KMS-11 (cell line): Measurements from ENCODE around the gene SLC38A10.

Source experiments
- H2AFZ ChIP-seq: fragments of 200-600 bp; sonication (generic); 2 replicates; pipeline ENCODE4 v1.6.1; 2016; ENCODE audit warnings: antibody characterized with exemption, mixed run types, low read depth
- H3K27ac ChIP-seq: fragments of 200-600 bp; sonication (generic); 2 replicates; pipeline ENCODE4 v1.6.1; 2016; ENCODE audit warnings: mild to moderate bottlenecking, mixed run types
- H3K27me3 ChIP-seq: fragments of 200-600 bp; sonication (generic); 2 replicates; pipeline ENCODE4 v1.6.1; 2017; ENCODE audit warnings: mild to moderate bottlenecking, low read depth, mixed run types, moderate library complexity; ENCODE audit not compliant: insufficient read depth
- H3K36me3 ChIP-seq: fragments of 200-600 bp; sonication (generic); 2 replicates; pipeline ENCODE4 v1.6.1; 2017; ENCODE audit warnings: mild to moderate bottlenecking, mixed run types; ENCODE audit not compliant: insufficient read depth
- H3K4me1 ChIP-seq: fragments of 200-600 bp; sonication (generic); 2 replicates; pipeline ENCODE4 v1.6.1; 2016; ENCODE audit warnings: mild to moderate bottlenecking, low read depth, mixed run types; ENCODE audit not compliant: poor library complexity, severe bottlenecking
- H3K4me2 ChIP-seq: fragments of 200-600 bp; sonication (generic); 2 replicates; pipeline ENCODE4 v1.7.0; 2016; ENCODE audit warnings: mild to moderate bottlenecking, mixed run types
- H3K4me3 ChIP-seq: fragments of 200-600 bp; sonication (generic); IDR thresholded peaks from 2 replicates; pipeline ENCODE4 v1.6.1; 2017; ENCODE audit warnings: low read depth, low read length, mixed read lengths; ENCODE audit not compliant: insufficient read depth
- H3K79me2 ChIP-seq: fragments of 200-600 bp; sonication (generic); 2 replicates; pipeline ENCODE4 v1.6.1; 2016; ENCODE audit warnings: low read depth, mixed run types; ENCODE audit not compliant: insufficient read depth
- H3K9ac ChIP-seq: fragments of 200-600 bp; sonication (generic); 2 replicates; pipeline ENCODE4 v1.6.1; 2016; ENCODE audit warnings: mild to moderate bottlenecking, mixed run types
- H4K20me1 ChIP-seq: fragments of 200-600 bp; sonication (generic); 2 replicates; pipeline ENCODE4 v1.6.1; 2016; ENCODE audit warnings: mild to moderate bottlenecking, mixed run types; ENCODE audit not compliant: insufficient read depth
- TF ChIP-seq, protein P1 (sequence below): fragments of 200-600 bp; sonication (generic); conservative IDR thresholded peaks from 2 replicates; pipeline ENCODE4 v1.6.1; 2017; ENCODE audit warnings: low read depth, mild to moderate bottlenecking, antibody characterized with exemption, low read length, moderate library complexity, mixed read lengths

Gene SLC38A10

DNA sequence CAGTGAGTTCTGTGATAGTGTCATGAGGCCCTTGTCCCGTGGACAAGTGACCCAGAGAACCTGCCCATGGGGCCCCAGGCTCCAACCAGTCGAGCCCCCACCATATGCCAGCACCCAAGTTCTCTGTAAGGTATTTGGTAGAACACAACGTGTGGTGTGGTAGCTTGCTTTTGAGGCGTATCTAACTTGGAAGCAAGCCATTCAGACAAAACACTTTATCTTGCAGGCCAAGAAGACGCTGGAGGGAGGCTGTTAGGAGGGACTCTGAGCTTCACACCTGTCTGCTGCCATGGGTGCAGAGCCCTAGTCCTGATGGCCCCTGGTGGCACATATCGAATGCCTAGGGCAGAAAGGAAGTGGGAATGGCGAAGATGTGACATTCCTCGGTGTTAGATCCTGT is 54.3 kb downstream of the SLC38A10 start:
- Histone ChIP-seq H3K9ac (peak overlapping the region; percentile 99; the same call in 1 of the 2 replicates), H3K27ac (no peak overlapping the region; the same call in 1 of the 2 replicates), H4K20me1 (no peaks in the 10 kb centered on the region), H3K36me3 (no peaks in the 10 kb centered on the region), H2AFZ (no peak overlapping the region), H3K4me1 (peaks cover 22% of the 10 kb centered on the region), H3K27me3 (no peaks in the 10 kb centered on the region), H3K4me2 (peak overlapping the region; percentile 59; the same call in 1 of the 2 replicates), H3K4me3 (no peak overlapping the region), H3K79me2 (peaks cover 29% of the 10 kb centered on the region)
- TF ChIP-seq, protein P1, sequence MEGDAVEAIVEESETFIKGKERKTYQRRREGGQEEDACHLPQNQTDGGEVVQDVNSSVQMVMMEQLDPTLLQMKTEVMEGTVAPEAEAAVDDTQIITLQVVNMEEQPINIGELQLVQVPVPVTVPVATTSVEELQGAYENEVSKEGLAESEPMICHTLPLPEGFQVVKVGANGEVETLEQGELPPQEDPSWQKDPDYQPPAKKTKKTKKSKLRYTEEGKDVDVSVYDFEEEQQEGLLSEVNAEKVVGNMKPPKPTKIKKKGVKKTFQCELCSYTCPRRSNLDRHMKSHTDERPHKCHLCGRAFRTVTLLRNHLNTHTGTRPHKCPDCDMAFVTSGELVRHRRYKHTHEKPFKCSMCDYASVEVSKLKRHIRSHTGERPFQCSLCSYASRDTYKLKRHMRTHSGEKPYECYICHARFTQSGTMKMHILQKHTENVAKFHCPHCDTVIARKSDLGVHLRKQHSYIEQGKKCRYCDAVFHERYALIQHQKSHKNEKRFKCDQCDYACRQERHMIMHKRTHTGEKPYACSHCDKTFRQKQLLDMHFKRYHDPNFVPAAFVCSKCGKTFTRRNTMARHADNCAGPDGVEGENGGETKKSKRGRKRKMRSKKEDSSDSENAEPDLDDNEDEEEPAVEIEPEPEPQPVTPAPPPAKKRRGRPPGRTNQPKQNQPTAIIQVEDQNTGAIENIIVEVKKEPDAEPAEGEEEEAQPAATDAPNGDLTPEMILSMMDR: no peak

DNA sequence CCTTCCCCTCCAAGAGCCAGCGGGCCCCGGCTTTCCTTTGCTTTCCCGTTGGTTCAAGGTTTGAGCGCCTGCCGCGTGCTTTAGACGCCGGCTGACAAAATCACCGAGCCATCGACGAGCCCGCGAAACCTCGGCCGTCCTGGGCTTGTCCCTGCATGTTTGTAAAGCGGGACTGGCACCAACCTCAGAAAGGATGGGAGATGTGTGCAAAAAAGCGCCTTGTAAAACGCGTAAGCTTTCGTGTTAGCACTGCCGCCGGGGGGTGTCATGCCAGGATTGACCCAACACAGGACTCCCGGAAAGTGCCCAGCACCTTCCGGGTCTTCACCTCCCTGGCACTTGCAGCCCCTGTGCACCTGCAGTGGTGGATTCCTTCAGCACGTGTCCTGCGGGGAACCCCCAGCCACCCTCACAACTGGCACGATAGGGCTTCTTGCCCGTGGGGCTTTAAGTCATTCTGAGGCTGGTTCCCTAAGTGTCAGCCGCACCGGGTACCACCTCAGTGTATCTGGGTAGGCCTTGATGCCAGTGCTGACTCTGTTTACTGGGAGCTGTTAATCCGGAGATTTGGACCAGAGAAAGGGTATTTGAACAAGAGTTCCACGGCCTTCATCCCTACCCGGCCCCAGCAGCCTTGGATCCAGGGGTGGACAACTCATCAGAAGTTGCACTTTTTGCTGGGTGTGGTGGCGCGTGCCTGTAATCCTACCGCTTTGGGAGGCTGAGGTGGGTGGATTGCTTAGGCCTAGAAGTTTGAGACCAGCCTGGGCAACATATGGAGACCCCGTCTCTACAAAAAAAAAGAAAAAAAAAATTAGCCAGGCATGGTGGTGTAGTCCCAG is 55.2 kb downstream of the SLC38A10 start:
- Histone ChIP-seq H3K27me3 (no peaks in the 10 kb centered on the region), H3K9ac (peak overlapping the region; percentile 99), H3K4me2 (peak overlapping the region; percentile 59), H3K27ac (peak overlapping the region; percentile 95), H3K4me1 (peaks cover 22% of the 10 kb centered on the region), H3K4me3 (no peak overlapping the region), H2AFZ (peak overlapping the region; percentile 34; the same call in 1 of the 2 replicates), H3K79me2 (peaks cover 29% of the 10 kb centered on the region), H3K36me3 (no peaks in the 10 kb centered on the region), H4K20me1 (no peaks in the 10 kb centered on the region)
- TF ChIP-seq, protein P1: no peak

DNA sequence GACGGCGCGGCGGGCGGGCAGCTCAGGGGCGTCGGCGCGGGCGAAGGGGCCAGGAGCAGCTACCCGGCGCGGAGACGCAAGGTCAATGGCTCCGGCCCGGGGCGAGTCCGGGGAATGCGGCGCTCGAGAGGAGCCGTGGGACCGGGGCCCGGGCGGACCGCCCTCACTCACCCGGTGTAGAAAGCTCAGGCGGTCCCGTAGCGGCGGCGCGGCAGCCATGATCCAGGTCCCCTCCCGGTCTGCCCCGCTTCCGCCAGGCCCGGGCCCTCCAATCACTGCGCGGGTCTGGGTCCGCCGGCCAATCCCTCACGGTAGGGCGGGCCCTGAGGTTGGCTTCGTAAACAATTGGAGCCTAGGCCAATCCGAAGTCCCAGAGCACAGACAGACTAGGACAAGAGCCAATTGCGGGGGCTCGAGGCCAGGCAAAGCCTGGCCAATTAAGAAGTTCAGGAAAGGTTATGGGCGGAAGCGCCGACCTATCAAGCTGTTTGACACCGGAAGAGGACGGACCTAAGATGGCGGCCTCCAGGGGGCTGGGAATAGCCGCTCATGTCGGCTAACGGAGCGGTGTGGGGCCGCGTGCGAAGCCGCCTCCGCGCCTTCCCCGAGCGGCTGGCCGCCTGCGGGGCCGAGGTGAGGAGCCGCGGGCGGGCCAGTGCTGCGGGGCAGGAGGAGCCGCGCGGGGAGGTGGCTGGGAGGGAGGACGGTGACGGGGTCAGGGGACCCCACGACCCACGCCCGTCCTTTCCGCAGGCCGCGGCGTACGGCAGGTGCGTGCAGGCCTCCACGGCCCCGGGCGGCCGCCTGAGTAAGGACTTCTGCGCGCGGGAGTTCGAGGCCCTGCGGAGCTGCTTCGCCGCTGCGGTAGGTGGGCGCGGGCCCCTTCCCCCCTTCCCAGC is 56.0 kb downstream of the SLC38A10 start, which contains the start of the genes NDUFAF8 and TEPSIN:
NDUFAF8 (plus strand) TSS at position 504 of the 899 bp plus-strand sequence; CDS start at position 550, 46 bp downstream.
TEPSIN (minus strand) TSS at position 241 of the 899 bp plus-strand sequence; CDS start at position 219, 22 bp downstream.
- Histone ChIP-seq H4K20me1 (no peaks in the 10 kb centered on the region), H3K79me2 (peaks cover 29% of the 10 kb centered on the region), H3K27ac (peak within 1 kb of the TSS; percentile 95), H3K27me3 (no peaks in the 10 kb centered on the region), H3K4me3 (peak within 1 kb of the TSS; percentile 61), H3K4me2 (peak within 1 kb of the TSS; percentile 99), H3K9ac (peak within 1 kb of the TSS; percentile 99), H2AFZ (peak within 1 kb of the TSS; percentile 64; the same call in 1 of the 2 replicates), H3K36me3 (no peaks in the 10 kb centered on the region), H3K4me1 (peaks cover 22% of the 10 kb centered on the region)
- TF ChIP-seq, protein P1: 0 out of 2 replicates have a peak, but pooled peaks have one; percentile 12

DNA sequence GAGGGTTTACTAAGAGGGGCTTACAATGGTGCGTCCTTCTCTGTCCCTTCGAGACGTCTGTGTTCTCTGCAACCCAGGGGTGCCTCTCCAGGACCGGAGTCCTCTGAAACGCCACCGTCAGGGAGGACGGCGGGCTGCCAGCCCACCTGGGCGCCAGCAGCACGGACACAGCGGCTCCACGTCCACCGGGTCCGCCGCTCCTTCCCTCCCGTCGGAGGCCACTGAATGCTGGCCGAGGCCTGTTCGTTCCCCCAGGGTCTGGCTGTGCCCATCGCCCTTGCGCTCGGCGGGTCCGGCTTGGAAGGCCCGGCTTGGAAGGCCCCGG is 56.7 kb downstream of the SLC38A10 start:
- Histone ChIP-seq H4K20me1 (no peaks in the 10 kb centered on the region), H3K4me1 (peaks cover 22% of the 10 kb centered on the region), H3K4me3 (peak overlapping the region; percentile 61), H3K36me3 (no peaks in the 10 kb centered on the region), H2AFZ (peak overlapping the region; percentile 64; the same call in 1 of the 2 replicates), H3K9ac (peak overlapping the region; percentile 99), H3K4me2 (peak overlapping the region; percentile 99), H3K79me2 (peaks cover 29% of the 10 kb centered on the region), H3K27me3 (no peaks in the 10 kb centered on the region), H3K27ac (no peak overlapping the region)
- TF ChIP-seq, protein P1: no peak
